Hippocampal formation (tissue), 2 donors: ENCODE results near the gene CHMP4A.
A peak's percentile ranks its signal among the peaks of the same experiment; 100 is the strongest.
"Not testable (repeated sequence)": the region's sequence is repeated elsewhere in the genome, so short reads cannot be mapped to it uniquely, and the experiment has no call there.

Source experiments
- DNase-seq, 2 donors: peaks; one replicate each; lab custom pipeline; 2025; lab: John Stamatoyannopoulos, UW

CHMP4A gene

DNA sequence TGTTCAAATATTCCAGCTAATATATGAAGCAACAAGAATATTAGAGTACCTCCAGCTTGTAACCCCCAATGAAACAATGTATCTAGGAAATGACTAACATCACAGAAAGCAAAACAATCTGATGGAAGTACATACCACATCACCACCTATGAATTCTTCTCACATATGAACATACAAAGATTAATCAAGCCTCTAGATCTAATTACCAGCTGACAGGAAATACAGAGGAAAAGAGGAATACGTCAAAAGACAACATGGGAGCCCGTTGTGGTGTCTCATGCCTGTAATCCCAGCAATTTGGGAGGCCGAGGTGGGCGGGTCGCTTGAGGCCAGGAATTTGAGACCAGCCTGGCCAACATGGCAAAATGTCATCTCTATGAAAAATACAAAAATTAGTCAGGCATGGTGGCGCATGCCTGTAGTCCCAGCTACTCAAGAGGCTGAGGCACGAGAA is 11.4 kb upstream of the CHMP4A start:
- no peak for DNase-seq

DNA sequence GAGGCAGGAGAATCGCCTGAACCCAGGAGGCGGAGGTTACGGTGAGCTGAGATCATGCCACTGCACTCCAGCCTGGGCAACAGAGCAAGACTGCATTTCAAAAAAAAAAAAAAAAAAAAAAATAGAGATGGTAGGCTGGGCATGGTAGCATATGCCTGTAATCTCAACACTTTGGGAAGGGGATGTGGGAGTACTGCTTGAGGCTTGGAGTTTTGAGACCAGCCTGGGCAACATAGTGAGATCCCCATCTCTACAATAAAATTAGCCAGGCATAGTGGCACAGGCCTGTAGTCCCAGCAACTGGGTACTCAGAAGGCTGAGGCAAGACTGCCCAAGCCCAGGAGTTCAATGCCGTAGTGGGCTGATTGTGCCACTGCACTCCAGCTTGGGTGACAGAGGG is 9.7 kb upstream of the CHMP4A start:
- DNase-seq: not testable (repeated sequence)

GRCh38 chr14:24219521-24219920 is 6.2 kb upstream of the CHMP4A start:
- DNase-seq: no peak

DNA sequence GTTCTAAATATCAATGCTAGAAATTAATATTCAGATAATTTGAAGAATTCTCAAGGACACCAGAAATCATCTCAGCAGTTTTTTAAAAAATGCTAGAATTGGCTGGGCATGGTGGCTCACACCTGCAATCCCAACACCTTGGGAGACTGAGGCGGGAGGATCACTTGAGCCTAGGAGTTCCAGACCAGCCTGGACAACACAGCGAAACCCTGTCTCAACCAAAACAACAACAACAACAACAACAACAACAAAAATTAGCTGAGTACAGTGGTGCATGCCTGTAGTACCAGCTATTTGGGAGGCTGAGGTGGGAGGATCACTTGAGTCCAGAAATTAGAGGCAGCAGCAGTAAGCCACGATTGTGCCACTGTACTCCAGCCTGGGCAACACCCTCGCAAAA is 5.8 kb upstream of the CHMP4A start:
- no peak for DNase-seq

DNA sequence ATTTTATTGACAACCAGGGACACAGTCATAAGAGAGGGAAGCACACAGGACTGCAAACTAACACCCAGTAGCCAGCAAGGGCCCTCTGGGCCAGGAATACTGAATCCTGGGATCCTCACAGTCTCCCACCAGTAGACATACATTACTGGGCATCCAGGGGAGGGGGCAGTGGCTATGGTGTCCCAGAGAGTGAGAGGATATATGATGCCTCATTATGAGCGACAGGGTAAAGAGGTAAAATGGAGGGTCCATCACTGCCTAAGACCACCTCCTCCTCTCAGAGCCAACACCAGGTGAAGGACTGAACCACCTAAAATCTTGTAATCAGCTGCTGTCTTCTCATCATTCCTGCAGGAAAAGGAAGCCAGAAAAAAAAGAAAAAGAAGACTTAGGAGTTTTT is 3.6 kb upstream of the CHMP4A start:
- not testable (repeated sequence) for DNase-seq

GRCh38 chr14:24216345-24216699 is 3.0 kb upstream of the CHMP4A start:
- no peak for DNase-seq

DNA sequence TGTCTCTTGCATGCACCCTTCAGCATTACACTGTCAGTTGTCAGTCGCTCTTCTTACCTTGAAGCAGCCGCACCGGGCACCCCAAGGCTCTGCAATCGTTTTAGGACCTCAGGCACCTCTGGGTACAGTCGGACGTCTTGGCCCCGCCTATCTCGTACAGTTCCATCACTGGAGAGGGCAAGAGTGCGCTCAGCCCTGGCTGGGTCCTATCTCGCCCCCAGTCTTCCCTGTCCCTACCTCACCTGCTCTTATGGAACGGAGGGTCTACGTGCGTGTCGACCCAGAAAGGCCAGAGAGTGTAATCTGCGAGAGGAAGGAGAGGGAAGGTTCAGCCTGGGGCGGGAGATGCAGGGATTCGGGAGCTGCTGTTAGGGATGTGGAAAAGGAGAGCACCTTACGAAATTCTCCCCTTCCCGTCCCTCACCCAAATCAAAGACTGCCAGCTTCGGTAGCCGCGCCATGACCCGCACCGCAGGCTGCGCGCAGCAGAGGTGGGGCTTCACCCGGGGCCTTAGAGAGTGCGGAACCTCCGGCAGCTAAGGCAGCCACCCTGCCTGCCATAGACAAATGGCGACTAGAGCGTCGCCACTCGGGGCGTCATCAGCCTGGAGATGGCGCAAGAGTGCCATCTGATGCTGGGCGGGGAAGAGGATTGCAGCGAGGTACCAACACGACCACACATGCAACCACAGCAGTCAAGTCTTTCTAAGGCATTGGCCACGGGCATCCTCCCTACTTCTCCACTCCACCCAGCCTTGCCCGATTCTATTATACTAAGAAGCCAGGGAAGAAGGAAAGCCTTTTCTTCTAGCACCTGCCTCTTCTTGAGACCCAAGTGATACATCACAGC is 2.4 kb upstream of the CHMP4A start, which contains the start of gene MDP1:
Gene MDP1, minus strand, starts transcription at position 572 of the 850 bp plus-strand sequence. Its CDS starts 111 bp downstream, at position 461.
- peak; percentile 82 to 91 for DNase-seq

- no peak for DNase-seq
Observed at GRCh38 chr14:24213866-24214662, 776 bp upstream of the CHMP4A start.

- DNase-seq: no peak
Observed at GRCh38 chr14:24211311-24211710, 2.0 kb downstream of the CHMP4A start.

- DNase-seq: no peak
Observed at GRCh38 chr14:24207625-24208024, 5.7 kb downstream of the CHMP4A start.

GRCh38 chr14:24207104-24207551 is 6.2 kb downstream of the CHMP4A start:
- DNase-seq: no peak

- DNase-seq: no peak
Observed at GRCh38 chr14:24206260-24207103, 6.8 kb downstream of the CHMP4A start.

DNA sequence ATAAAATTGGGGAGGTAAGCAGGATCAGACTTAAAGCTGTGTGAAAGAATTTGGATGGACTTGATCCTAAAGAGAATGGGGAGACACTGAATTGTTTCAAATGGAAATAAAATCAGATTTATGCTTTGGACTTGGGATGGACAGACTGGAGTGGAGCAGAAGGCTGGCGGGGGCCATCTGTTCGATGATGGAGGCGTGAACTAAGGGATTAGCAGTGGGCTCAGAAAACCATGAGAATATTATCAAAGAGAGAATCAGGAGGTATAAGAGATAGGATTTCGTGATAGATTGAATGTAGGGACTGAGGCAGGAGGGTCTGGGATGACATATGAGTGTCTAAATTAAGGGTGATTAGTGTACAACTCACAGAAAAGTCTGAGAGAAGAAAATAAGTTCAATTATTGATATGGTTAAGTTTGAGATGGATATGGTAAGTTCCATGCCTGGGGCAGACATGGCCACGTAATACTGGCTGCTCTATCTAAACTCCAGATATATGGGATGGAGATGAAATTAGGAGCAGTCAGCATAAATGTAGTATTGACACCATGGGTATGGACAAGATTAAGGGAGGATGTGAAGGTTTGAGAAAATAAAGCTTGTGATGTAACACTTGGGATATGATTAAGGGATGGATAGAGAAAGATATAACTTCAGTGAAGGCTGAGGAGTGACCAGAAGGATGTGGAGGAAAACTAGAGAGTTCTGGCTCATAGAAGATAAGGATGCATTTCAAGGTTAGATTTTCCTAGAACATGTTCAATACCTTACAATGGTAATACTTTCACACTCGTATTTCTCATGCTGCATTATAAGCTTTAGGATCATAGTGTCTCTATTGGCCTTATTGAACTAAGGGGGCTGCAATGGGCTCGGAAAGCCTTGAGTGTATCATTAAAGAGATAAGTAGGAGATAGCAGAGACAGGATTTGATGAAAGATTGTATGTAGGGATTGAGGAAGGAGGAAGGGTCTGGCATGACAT is 8.8 kb downstream of the CHMP4A start:
- no peak for DNase-seq

DNA sequence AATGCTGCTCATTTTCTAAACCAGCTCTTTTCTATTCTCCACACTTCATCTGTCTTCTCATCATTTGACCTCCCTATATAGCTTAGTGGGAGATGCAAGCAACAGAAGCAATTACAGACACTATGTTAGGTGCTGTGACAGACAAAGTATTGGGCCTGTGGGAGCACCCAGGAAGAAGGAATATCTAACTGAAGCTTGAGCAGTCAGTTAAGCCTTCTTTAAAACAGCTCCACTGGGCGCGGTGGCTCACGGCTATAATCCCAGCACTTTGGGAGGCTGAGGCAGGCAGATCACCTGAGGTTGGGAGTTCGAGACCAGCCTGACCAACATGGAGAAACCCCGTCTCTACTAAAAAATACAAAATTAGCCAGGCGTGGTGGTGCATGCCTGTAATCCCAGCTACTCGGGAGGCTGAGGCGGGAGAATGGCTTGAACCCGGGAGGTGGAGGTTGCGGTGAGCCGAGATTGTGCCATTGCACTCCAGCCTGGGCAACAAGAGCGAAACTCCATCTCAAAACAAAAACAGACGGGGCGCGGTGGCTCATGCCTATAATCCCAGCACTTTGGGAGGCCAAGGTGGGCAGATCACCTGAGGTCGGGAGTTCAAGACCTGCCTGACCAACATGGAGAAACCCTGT is 9.9 kb downstream of the CHMP4A start:
- DNase-seq: not testable (repeated sequence)

- DNase-seq: not testable (repeated sequence)
Observed at GRCh38 chr14:24202538-24202937, 10.8 kb downstream of the CHMP4A start.

GRCh38 chr14:24198814-24199524 is 14.3 kb downstream of the CHMP4A start:
- no peak for DNase-seq

- no peak for DNase-seq
Observed at GRCh38 chr14:24197056-24197450, 16.2 kb downstream of the CHMP4A start.

DNA sequence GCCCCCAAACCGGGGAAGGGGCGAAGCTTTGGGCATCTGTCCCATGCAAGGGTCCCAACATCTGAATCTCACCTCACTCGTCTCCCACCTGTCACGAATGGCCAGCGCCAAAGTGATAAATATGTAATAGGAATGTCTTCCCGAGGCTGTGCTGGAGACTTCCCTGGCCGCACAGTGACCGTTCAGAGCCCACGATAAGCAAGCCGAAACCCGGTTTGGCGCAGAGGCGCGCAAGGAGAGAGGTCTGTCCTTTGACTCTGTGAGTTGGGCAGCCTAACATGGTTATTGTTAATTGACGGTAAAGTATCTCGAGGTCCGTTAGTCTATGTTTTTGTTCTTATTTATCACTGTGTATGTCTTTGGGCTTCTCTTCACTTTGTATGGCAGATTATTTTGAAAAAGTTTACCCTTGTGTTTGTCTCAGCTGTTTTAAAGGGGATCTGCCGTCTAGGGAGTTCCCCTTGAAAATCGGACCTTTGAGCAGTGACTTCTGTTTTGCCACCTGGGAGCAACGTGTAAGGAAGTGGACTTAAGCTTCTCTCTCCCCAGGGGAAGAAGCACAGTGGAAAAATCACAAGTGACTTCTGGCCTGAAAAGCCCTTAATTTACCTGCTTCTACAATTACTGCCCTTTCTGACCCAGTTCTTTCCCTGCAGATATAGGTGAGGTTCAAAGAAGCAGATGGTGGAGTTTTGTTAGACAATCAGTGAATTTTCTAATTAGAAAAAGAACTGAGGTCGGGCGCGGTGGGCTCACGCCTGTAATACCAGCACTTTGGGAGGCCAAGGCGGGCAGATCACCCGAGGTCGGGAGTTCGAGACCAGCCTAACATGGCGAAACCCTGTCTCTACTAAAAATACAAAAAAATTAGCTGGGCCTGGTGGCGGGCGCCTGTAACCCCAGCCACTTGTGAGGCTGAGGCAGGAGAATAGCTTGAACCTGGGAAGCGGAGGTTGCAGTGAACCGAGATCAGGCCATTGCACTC is 16.9 kb downstream of the CHMP4A start:
- DNase-seq: no peak
